Vagina (tissue), 2 donors: Measurements from ENCODE around the gene SIAH1.
"Not testable (repeated sequence)": the region's sequence is repeated elsewhere in the genome, so short reads cannot be mapped to it uniquely, and the experiment has no call there.

Source experiments
- POLR2A ChIP-seq, 2 donors: fragments of 450-650 bp; IDR thresholded peaks; one replicate each; pipeline ENCODE4 v1.6.1; 2017; ENCODE audit warnings: antibody characterized with exemption in 2 of 2, mild to moderate bottlenecking in 2 of 2, moderate library complexity in 2 of 2
- POLR2AphosphoS5 ChIP-seq, 2 donors: sonication (generic); formaldehyde crosslinking; IDR thresholded peaks; one replicate each; pipeline ENCODE4 v1.9.0; 2017; ENCODE audit warnings: antibody characterized with exemption in 2 of 2, mild to moderate bottlenecking in 2 of 2, low read depth in 1 of 2; ENCODE audit not compliant: insufficient read depth in 1 of 2
- TF ChIP-seq, protein P1 (sequence below), 3 experiments: fragments of 450-650 bp in 2 of 3; fragments of 200-600 bp in 1 of 3; sonication (generic) in 1 of 3; IDR thresholded peaks; one replicate each; pipeline ENCODE4 v1.5.1; 2017 to 2019; ENCODE audit warnings: antibody characterized with exemption in 3 of 3, mild to moderate bottlenecking in 2 of 3, moderate library complexity in 2 of 3

GRCh38 chr16:48313905-48314304 lies 71.3 kb downstream of the SIAH1 start:
- TF ChIP-seq, protein P1, sequence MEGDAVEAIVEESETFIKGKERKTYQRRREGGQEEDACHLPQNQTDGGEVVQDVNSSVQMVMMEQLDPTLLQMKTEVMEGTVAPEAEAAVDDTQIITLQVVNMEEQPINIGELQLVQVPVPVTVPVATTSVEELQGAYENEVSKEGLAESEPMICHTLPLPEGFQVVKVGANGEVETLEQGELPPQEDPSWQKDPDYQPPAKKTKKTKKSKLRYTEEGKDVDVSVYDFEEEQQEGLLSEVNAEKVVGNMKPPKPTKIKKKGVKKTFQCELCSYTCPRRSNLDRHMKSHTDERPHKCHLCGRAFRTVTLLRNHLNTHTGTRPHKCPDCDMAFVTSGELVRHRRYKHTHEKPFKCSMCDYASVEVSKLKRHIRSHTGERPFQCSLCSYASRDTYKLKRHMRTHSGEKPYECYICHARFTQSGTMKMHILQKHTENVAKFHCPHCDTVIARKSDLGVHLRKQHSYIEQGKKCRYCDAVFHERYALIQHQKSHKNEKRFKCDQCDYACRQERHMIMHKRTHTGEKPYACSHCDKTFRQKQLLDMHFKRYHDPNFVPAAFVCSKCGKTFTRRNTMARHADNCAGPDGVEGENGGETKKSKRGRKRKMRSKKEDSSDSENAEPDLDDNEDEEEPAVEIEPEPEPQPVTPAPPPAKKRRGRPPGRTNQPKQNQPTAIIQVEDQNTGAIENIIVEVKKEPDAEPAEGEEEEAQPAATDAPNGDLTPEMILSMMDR (IDR thresholded peaks at IDR 0.05): not testable (repeated sequence)
- not testable (repeated sequence) for TF ChIP-seq POLR2AphosphoS5 (IDR thresholded peaks at IDR 0.05; ENCODE audit: insufficient read depth in 1 of 2, low read depth in 1 of 2); POLR2A (IDR thresholded peaks at IDR 0.05)
